Measurements from ENCODE around the gene TTR. TPM values are rescaled to one million over a fixed set of nuclear protein-coding genes. Genes with fewer than 3 reads are reported as not detected.

Gene TTR
- total RNA-seq, 3 donors from 2014 or later: not detected

- intact Hi-C loops (cut with DNase I; ENCODE audit: low total_unique reads): no loop called here
- TF ChIP-seq CTCF (IDR thresholded peaks at IDR 0.05) (no peak), POLR2AphosphoS5 (IDR thresholded peaks at IDR 0.05) (no peak), POLR2A (IDR thresholded peaks at IDR 0.05) (no peak)
- H3K27ac ChIP-seq: no peak overlapping the region
- no peak overlapping the region for H3K4me3 ChIP-seq
- no peak for DNase-seq (ENCODE audit: low spot score in 2 of 2)
- H3K9me3 ChIP-seq: no peaks in the 10 kb centered on the region
- no peaks in the 10 kb centered on the region for H3K27me3 ChIP-seq
- no peaks in the 10 kb centered on the region for H3K4me1 ChIP-seq
- no peaks in the 10 kb centered on the region for H3K36me3 ChIP-seq
Measured at GRCh38 chr18:31577195-31577594, 14.5 kb upstream of the TTR start.

DNA sequence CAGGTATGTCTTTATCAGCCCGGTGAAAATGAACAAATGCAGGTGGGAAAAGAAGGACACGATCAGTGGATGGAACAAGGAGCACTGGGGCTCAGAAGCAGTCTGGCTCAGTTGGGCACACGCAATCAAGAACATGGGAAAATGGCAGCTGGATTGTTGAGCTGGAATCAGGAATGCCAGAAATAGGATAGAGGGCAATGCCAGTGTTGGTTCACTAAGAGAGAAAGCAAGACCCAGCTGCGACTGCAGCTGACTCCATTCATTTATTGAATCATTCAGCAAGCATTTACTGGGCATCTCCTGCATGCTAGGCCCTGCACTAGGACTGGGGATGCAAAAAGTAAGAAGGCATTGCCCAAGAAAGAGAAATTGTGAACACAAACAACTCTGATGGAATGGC, 13.6 kb upstream of the TTR start:
- no peaks in the 10 kb centered on the region for H3K27me3 ChIP-seq
- TF ChIP-seq POLR2AphosphoS5 (IDR thresholded peaks at IDR 0.05): no peak
- TF ChIP-seq POLR2A (IDR thresholded peaks at IDR 0.05): no peak
- no peak for TF ChIP-seq CTCF (IDR thresholded peaks at IDR 0.05)
- H3K27ac ChIP-seq: no peak overlapping the region
- H3K36me3 ChIP-seq: no peaks in the 10 kb centered on the region
- no peaks in the 10 kb centered on the region for H3K4me1 ChIP-seq
- intact Hi-C loops (cut with DNase I; ENCODE audit: low total_unique reads): no loop called here
- no peaks in the 10 kb centered on the region for H3K9me3 ChIP-seq
- no peak for DNase-seq (ENCODE audit: low spot score in 2 of 2)
- H3K4me3 ChIP-seq: no peak overlapping the region

DNA sequence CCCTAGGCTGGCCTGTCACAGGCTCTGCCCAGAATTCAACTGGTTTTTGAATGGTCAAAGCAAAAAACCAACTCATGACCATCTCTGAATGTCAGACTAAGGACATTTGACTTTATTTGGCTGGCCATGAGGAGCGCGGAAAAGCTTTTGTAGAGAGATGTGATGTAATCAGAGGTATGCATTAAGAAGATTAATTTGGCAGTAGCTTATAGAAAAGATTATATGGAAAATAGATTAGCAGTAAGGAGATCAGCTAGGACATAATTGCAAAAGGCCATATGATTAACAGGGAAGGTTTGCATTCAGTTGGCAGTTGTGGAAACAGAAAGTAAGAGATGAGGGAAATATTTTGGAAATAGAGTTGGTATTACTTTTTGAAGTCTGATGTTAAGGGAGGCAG, 12.3 kb upstream of the TTR start:
- Histone ChIP-seq H3K4me1 (no peaks in the 10 kb centered on the region), H3K27ac (no peak overlapping the region), H3K4me3 (no peak overlapping the region), H3K27me3 (no peaks in the 10 kb centered on the region), H3K9me3 (no peaks in the 10 kb centered on the region), H3K36me3 (no peaks in the 10 kb centered on the region)
- intact Hi-C loops (cut with DNase I; ENCODE audit: low total_unique reads): no loop called here
- TF ChIP-seq CTCF (IDR thresholded peaks at IDR 0.05) (no peak), POLR2A (IDR thresholded peaks at IDR 0.05) (no peak)
- DNase-seq (ENCODE audit: low spot score in 2 of 2): no peak

DNA sequence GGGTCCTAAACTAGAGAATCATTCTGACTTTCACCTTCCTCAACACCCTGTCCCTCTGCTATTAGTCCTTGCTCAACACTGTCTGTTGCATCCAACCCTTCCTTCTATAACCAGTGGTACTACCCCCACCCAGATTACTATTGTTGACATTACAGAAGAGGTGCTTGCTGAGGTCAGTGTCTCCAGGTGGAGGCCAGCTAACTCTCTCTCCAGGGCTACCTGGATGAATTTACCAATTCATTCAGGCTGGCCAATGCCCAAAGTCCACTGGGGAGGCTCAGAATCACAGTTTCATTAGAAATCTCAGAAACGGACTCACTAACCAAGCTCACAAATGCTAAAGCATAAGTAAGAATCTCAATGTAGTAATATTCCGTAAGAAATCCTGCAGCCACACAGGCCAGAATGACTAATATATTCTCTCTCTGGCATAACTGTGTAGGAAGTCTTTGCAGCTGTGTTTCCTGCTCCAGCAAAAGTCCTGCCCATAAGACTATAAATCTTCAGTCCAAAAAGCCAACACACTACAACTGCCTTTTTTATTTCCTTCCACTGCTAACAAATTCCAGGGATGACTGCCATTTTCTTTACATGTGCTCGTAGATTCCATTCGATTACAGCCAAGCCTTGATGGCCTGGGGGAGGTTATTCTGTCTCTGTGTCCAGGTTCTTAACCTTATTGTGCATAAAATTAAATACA, 10.0 kb upstream of the TTR start:
- Histone ChIP-seq H3K27ac (no peak overlapping the region), H3K4me3 (no peak overlapping the region), H3K4me1 (no peaks in the 10 kb centered on the region), H3K9me3 (no peaks in the 10 kb centered on the region), H3K36me3 (no peaks in the 10 kb centered on the region), H3K27me3 (no peaks in the 10 kb centered on the region)
- TF ChIP-seq POLR2AphosphoS5 (IDR thresholded peaks at IDR 0.05) (no peak), CTCF (IDR thresholded peaks at IDR 0.05) (no peak), POLR2A (IDR thresholded peaks at IDR 0.05) (no peak)
- DNase-seq (ENCODE audit: low spot score in 2 of 2): no peak
- intact Hi-C loops (cut with DNase I; ENCODE audit: low total_unique reads): no loop called here

DNA sequence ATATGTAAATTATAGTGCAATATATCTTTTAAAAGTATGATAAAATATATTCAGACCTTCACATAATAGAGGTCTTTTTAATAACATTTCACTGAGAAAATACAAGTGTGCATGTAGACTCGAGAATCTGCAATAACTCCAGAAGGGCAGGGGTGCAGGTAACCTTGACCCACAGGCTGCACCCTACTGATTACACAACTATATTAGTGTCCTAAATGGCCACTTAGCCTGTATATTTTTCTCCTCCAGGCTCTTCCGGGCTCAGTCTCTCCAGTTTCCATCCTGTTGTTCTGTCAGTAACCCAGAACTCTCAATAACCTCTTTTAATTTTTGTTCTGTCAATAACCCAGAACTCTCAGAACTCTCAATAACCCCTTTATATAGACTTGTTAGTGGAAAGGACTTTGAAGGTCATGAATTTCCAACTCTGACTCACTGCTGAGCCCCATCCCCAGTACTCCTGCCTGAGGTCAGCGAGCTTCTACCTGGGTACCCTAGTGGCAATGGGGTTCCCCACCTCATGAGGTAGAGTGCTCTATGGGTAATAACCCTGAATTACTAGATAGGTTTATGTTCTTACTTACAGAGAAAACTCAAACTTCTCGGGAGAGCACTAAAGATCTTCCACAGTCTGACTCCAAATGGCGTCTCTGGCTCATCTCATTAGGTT, 8.4 kb upstream of the TTR start:
- DNase-seq (ENCODE audit: low spot score in 2 of 2): no peak
- TF ChIP-seq POLR2A (IDR thresholded peaks at IDR 0.05) (no peak), CTCF (IDR thresholded peaks at IDR 0.05) (no peak), POLR2AphosphoS5 (IDR thresholded peaks at IDR 0.05) (no peak)
- H3K36me3 ChIP-seq: no peaks in the 10 kb centered on the region
- H3K4me3 ChIP-seq: no peak overlapping the region
- H3K27me3 ChIP-seq: no peaks in the 10 kb centered on the region
- H3K9me3 ChIP-seq: no peaks in the 10 kb centered on the region
- no peaks in the 10 kb centered on the region for H3K4me1 ChIP-seq
- no peak overlapping the region for H3K27ac ChIP-seq
- intact Hi-C loops (cut with DNase I; ENCODE audit: low total_unique reads): no loop called here
